ENCODE data around the gene TM9SF2. TPM values are rescaled to one million over a fixed set of nuclear protein-coding genes. Genes with fewer than 3 reads are reported as not detected.

Gene TM9SF2
- total RNA-seq, 1 experiment from 2014 or later: 102 TPM

DNA sequence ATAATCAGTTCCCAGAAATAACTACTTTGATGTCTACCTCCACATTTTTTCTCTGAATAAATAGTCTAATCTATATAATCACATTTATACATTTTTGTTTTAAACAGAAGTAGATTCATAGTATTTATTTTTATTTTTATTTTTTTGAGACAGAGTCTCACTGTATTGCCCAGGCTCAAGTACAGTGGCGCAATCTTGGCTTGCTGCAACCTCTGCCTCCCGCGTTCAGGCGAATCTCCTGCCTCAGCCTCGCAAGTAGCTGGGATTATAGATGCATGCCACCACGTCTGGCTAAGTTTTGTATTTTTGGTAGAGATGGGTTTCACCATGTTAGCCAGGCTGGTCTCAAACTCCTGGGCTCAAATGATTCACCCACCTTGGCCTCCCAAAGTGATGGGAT is 16.7 kb downstream of the TM9SF2 start:
- no peak for DNase-seq (ENCODE audit: low read depth)
- in situ Hi-C loops (cut with HindIII; ENCODE audit: low pct_unique_long_range_greater_than_20kb, low sequenced_read_pairs): no loop called here

DNA sequence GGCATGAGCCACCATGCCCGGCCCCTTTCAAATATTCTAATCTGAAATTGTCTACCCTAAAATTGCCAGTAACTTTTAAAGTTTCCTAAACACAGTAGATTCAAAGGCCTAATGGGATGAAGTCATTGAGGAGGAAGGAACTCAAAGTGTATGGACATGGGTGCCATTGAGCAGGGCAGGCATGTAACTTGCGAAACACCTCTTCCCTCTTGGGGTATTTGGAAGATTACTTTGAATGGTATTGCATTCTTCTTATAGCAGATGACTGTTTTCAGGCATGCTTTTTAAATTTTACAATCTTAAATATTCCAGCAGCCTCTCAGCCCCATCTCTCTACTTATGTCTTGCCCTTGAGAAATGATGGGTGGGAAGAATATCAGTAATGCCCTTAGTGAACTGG is 21.0 kb downstream of the TM9SF2 start:
- in situ Hi-C loops (cut with HindIII; ENCODE audit: low pct_unique_long_range_greater_than_20kb, low sequenced_read_pairs): no loop called here
- no peak for DNase-seq (ENCODE audit: low read depth)

DNA sequence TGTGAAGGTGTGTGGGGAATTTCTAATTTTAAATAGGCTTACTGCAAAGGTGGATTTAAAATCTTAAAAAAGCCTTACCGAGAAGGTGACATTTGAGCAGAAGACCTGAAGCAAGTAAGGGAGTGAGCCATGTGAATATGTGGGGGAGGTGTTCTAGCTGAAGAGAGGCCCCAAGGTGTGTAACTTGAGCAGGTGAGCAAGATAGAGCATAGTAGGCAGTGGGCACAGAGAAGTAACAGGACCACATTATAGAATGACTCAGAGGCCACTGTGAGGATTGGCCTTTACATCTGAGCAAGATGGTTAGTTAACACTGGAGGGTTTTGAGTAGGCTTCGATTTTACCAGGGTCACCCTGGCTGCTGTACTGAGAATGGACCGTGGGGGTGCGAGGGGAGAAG is 22.6 kb downstream of the TM9SF2 start:
- in situ Hi-C loops (cut with HindIII; ENCODE audit: low pct_unique_long_range_greater_than_20kb, low sequenced_read_pairs): no loop called here
- no peak for DNase-seq (ENCODE audit: low read depth)

DNA sequence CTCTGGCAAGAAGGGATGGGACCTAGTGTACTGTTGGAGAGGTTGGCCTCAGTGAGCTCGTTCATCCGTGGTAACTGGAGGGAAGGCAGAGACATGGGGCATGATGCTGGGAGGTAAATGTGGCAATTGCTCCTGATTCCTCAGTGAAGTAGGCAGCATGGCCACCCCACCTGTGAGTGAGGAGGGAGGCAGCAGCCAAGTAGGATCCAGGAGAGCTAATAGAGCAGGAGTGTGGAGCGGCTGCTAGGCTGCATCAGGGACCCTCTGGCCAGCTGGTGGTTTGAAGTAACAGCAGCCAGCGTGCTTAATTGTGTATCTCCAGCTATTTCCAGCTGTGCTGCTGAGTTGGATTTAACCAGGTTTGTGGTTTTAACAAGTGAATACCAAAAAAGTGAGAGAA is 24.7 kb downstream of the TM9SF2 start:
- in situ Hi-C loops (cut with HindIII; ENCODE audit: low pct_unique_long_range_greater_than_20kb, low sequenced_read_pairs): no loop called here
- DNase-seq (ENCODE audit: low read depth): no peak

DNA sequence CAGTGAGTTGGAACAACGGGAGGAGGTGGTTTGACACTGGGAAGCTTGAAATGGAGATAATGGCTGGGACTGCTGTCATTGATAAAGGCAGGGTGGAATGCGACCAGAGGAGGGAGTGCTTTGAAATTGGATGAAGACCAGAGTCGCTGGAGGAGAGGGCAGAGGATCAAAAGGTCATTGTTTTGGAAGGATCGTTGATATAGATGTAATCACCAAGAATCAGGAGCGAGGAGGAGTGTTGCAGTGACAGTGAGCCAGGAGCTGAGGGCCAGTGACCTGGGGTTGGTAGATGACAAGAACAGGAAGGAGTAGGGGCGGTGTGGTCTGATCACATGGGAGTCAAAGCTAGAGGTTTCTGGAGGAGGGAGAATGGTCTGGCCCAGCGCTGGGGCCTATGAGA is 25.3 kb downstream of the TM9SF2 start:
- in situ Hi-C loops (cut with HindIII; ENCODE audit: low pct_unique_long_range_greater_than_20kb, low sequenced_read_pairs): no loop called here

DNA sequence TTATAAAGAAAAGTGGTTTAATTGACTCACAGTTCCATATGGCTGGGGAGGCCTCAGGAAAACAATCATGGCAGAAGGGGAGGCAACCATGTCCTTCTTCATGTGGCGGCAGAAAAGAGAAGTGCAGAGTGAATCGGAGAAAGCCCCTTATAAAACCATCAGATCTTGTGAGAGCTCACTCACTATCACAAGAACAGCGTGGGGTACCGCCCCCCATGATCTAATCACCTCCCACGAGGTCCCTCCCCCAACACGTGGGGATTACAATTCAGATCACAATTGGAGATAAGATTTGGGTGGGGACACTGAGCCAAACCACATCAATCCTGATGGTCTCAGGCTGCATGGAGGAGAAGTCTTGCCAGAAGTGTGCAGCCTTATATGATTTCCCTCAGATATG is 26.0 kb downstream of the TM9SF2 start:
- in situ Hi-C loops (cut with HindIII; ENCODE audit: low pct_unique_long_range_greater_than_20kb, low sequenced_read_pairs): no loop called here
- no peak for DNase-seq (ENCODE audit: low read depth)

More for the DNA sequence above, 25.3 kb downstream of the TM9SF2 start:
- DNase-seq (ENCODE audit: low read depth): no peak

DNA sequence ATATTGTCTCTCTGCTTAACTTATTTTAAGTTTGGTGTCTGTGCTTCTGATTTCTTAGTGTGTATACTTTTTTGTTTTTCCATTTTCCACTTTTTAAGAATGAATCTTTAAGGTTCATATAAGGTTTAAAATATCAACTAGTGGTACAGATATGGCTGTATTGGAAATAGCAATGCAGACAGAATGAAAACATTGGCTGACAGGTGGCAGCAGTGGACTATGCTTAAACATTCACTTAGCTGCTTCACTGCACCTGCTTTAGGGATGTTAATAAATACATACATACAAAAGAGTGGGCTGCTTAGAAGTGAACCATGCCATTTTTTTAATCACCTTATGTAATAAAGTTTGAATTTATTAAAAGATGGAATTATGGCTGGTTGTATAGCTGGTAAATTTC is 27.3 kb downstream of the TM9SF2 start:
- in situ Hi-C loops (cut with HindIII; ENCODE audit: low pct_unique_long_range_greater_than_20kb, low sequenced_read_pairs): no loop called here
- no peak for DNase-seq (ENCODE audit: low read depth)

DNA sequence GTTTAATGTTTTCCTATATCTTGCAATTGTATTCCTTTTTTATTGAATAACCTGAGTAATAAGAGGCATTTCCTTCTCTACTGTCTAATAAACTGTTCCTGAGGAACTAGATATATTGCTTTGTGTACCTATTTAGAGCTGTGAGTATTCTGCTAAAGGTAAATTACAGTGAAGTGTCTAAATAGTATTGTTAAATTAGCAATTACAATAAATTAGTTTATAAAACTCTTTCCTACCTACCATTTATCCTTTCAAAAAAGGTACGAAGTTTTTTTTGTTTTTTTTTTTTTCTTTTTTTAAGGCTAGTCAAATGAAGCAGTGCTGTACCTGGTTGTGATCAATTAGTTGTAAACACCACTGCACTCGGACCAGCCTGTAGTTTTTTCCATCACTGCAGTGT is 34.8 kb downstream of the TM9SF2 start:
- in situ Hi-C loops (cut with HindIII; ENCODE audit: low pct_unique_long_range_greater_than_20kb, low sequenced_read_pairs): no loop called here
- no peak for DNase-seq (ENCODE audit: low read depth)

DNA sequence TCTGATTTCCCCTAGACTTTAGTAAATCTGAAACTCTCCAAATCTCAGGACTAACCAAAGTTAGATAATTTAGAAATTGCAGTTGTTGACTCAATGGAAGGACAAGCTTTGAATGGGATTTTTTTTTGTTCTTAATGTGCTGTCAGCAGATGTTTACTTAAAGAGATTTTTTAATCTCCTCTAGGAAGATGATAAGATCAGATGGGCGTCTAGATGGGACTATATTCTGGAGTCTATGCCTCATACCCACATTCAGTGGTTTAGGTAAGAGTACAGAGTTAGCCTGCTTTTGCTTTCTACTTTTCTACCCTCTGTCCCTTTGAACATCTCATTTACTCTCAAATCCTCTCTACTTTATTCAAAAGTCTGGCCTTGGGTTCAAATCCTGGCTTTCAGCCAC is 39.3 kb downstream of the TM9SF2 start:
- in situ Hi-C loops (cut with HindIII; ENCODE audit: low pct_unique_long_range_greater_than_20kb, low sequenced_read_pairs): no loop called here
- DNase-seq (ENCODE audit: low read depth): no peak

DNA sequence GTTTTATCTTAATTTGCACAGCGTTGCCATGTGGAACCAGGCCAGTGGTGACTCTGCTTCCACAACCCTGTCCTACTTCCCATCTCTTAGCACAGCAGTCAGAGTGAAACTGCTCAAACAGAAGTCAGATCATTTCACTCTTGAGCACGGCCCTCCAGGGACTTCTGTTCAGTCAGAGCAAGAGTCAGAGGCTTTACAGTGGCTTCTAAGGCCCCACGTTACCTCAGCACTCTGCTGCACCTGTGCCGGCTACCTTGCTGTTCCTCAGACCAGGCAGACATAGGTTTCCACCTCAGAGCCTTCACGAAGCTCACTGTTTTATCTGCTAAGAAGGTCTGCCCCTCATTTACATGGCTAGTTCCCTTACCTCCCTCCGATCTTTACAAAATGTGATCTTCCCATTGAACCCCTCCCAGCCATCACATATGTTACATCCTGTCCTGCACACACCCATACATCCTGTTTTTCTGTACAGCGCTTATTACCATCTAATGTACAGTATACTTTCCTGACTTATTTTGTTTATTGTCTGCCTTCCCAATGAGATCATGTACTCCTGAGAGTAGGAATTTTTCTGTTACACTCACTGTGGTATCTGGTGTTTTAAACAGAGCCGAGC is 41.6 kb downstream of the TM9SF2 start:
- DNase-seq (ENCODE audit: low read depth): no peak
- in situ Hi-C loops (cut with HindIII; ENCODE audit: low pct_unique_long_range_greater_than_20kb, low sequenced_read_pairs): no loop called here

DNA sequence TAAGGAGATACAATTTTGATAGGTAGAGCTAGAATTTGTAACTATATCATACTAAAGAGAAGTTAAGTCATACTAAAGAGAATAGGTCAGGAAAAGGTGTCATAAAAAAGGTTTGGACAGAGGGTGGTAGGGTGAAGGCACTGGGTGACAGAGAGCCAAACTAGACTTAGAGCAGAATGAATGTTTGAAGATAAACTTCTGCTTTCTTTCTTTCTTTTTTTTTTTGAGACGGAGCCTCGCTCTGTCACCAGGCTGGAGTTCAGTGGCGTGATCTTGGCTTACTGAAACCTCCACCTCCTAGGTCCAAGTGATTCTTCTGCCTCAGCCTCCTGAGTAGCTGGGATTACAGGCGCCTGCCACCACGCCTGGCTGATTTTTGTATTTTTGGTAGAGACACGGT is 44.1 kb downstream of the TM9SF2 start:
- DNase-seq (ENCODE audit: low read depth): no peak
- in situ Hi-C loops (cut with HindIII; ENCODE audit: low pct_unique_long_range_greater_than_20kb, low sequenced_read_pairs): no loop called here

DNA sequence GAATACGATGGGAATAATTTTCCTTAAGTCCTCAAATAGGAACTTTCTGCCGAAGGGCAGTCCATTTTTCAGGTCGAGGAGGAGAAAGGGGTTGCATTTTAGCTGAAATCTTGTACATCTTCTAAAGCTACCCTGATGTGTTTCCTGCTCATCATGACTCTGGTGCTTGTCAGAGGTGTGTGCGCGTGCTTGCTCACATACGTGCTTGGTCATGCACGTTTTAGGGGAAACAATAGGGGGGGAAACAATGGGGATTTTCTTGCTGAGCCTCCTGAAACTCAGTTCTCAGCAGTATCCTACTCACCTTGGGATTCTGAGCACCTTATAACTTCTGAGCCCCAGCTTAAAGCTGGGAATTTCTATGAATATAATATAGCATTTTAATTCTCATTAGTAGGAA is 44.7 kb downstream of the TM9SF2 start:
- DNase-seq (ENCODE audit: low read depth): no peak
- in situ Hi-C loops (cut with HindIII; ENCODE audit: low pct_unique_long_range_greater_than_20kb, low sequenced_read_pairs): no loop called here

DNA sequence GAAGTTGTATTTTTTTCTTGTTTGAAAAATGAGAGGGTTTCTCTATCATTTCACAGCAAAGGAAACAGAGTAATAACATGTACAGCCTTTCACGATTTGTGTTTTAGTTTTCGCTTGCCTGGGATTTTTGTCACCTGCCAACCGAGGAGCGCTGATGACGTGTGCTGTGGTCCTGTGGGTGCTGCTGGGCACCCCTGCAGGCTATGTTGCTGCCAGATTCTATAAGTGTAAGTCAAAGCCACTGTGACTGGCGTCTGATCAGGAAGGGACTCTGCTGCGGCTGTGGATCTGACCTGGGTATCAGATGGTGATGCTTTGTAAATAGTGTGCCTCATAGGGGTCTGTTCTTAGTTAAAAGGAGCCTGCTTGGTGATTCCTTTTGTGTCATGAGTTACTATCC is 45.6 kb downstream of the TM9SF2 start:
- DNase-seq (ENCODE audit: low read depth): no peak
- in situ Hi-C loops (cut with HindIII; ENCODE audit: low pct_unique_long_range_greater_than_20kb, low sequenced_read_pairs): no loop called here

DNA sequence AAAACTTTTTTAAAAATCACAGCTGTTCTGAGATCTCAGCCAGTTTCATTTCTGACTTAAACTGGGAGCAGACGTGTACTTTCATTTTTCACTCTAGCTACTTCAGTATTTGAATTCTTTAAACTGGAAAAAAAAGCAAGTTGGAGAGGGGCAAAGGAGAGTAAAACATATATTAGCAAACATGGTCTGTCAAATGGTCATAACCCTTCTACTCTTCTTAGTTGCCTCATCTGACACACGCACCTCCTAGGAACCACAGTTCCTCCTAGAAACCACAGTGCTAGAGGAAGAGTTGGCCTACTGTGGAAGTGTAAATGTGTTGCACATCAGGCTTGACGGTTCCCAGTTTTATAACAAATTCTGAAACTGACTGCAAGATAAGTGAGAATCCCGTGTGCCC is 47.2 kb downstream of the TM9SF2 start:
- in situ Hi-C loops (cut with HindIII; ENCODE audit: low pct_unique_long_range_greater_than_20kb, low sequenced_read_pairs): no loop called here
- no peak for DNase-seq (ENCODE audit: low read depth)

DNA sequence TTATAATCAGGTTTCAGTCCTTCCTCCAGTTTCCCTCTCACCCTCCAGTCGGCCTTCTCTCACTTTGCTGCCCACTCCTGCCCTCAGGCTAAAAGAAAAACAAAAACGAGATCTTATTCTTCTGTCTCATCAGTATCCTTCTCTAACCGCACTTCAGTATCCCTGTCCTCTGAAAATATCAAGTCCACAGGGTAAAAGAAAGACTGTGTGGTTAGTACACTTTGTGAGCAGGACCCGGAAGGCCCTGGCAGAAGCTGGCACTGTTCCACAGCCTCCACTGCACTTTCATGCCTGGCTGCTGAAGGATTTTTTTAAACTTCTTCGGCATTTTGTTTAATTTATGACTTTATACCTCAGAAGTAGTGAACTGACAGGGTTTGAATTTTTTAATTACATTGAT is 51.8 kb downstream of the TM9SF2 start:
- in situ Hi-C loops (cut with HindIII; ENCODE audit: low pct_unique_long_range_greater_than_20kb, low sequenced_read_pairs): no loop called here
- no peak for DNase-seq (ENCODE audit: low read depth)

DNA sequence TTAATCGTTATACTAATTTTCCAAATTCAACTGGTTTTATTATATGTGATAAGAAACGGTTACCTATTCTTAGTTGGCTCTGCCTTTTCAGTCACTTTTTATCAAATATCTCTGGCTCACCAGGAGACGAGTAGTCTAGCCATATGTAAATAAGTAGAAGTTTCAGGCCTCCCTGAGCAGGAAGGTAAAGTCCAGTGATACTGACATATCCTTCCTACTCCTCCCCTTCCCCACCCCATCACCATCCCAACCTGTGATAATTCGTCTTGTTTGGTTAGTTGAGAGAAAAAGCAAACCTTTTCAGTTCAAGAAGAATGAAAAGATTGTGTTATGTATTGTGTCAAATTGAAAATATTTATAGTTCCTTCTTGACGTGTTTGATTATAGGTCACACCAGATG is 53.9 kb downstream of the TM9SF2 start:
- in situ Hi-C loops (cut with HindIII; ENCODE audit: low pct_unique_long_range_greater_than_20kb, low sequenced_read_pairs): no loop called here
- DNase-seq (ENCODE audit: low read depth): no peak

DNA sequence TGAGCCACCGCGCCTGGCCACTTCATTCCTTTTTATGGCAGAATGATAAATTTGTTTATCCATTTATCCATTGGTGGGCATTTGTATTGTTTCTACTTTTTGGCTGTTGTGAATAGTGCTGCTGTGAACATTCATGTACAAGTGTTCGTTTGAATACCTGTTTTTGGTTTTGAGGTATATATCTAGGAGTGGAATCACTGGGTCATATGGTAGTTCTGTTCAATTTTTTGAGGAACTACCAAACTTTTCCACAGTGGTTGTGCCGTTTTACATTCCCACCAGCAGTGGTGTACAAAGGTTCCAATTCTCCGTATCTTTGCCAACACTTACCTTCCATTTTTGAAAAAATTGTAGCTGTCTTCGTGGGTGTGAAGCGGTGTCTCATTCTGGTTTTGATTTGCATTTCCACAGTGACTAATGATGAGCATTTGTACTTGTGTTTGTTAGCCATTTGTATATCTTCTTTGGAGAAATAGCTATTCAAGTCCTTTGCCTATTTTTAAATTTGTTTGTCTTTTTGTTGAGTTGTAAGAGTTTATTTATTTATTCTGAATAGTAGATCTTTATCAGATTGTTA is 55.7 kb downstream of the TM9SF2 start:
- DNase-seq (ENCODE audit: low read depth): no peak
- in situ Hi-C loops (cut with HindIII; ENCODE audit: low pct_unique_long_range_greater_than_20kb, low sequenced_read_pairs): no loop called here

DNA sequence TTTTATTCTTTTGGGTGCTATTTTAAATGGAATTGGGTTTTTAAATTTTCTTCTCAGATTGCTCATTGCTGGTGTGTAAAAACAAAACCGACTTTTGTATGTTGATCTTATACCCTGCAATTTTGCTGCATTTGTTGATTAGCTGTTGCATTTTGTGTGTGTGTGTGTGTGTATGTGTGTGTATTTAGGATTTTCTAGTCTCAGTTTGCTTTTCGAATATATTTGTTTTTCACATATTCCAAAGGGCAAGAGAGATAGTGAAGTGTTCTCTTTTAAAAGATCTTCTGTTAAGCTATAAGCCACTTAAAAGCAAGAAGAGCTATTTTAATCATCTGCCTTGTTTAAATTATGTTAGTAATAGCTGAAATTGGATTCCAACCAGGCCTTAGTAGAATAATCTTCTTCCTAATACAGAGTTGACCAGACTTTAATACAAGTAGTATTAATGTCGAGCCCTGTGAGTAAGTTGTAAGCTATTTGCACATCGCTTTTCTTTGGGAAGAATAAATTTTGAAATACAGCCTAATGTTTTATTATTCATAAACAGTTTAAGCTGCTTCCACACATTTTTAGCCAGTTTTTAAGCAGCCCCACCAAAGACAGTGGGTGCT is 57.4 kb downstream of the TM9SF2 start:
- in situ Hi-C loops (cut with HindIII; ENCODE audit: low pct_unique_long_range_greater_than_20kb, low sequenced_read_pairs): no loop called here
- DNase-seq (ENCODE audit: low read depth): no peak

DNA sequence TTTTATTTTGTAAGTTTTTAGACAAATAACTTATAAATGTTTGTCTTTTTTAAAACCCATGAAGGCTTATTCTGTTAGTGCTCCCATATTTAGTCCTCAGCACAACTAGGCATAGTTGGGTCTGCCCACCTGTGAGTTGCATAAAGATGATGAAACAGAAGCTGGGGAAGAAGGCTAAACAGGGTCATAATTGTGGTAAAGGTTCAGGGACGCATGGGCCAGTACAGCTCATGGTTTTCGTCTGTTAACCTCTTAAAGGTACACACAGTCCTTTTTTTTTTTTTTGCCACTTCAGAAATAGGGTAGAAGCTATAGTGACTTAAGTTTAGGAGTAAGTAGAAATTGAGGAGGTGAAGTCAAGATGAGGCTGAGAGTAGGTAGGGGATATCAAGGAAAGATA is 58.3 kb downstream of the TM9SF2 start:
- in situ Hi-C loops (cut with HindIII; ENCODE audit: low pct_unique_long_range_greater_than_20kb, low sequenced_read_pairs): no loop called here
- no peak for DNase-seq (ENCODE audit: low read depth)

DNA sequence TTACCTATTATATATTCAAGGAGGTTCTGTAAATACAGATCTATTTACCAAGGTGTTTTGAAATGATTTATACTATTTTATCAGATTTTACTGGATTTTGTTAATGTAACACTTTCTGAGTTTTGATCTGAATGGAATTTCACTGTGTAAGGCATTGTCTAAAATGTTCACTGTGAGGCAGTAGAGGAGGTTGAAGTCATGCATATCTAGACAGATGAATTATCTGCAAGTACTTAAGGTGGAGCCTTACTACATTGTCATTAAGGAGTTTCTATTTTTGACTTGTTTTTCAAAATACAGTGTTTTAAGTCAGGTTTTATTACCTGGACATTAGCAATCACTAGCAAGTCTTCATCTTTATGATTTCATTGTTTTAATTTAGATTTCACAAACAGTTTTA is 62.1 kb downstream of the TM9SF2 start:
- in situ Hi-C loops (cut with HindIII; ENCODE audit: low pct_unique_long_range_greater_than_20kb, low sequenced_read_pairs): no loop called here

More for the DNA sequence above, 62.1 kb downstream of the TM9SF2 start:
- DNase-seq (ENCODE audit: low read depth): no peak
